ENCODE data around the gene CDSN. TPM values are rescaled to one million over a fixed set of nuclear protein-coding genes. Genes with fewer than 3 reads are reported as not detected.

CDSN gene
- total and polyA plus RNA-seq, 2 experiments from 2014 or later: 0.07 TPM; not detected in 1

DNA sequence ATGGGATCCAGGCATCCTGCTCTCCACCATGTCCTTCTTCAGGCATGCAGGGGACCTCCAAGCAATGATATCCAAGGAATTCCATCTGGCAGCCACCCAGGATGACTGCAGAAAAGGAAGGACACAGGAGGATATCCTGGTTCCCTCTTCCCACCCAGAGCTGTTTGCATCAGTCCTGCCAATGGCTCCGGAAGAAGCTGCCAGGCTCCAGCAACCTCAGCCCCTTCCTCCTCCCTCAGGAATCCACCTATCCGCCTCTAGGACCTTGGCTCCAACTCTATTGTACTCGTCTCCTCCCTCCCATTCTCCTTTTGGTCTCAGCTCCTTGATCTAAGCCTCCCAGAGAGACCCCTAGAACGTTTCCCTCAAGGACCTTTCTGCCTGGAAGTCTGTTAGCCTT is 19.4 kb upstream of the CDSN start:
- H3K4me3 ChIP-seq: peak overlapping the region; percentile 32; the same call in 1 of the 2 replicates
- DNase-seq (ENCODE audit: low spot score): peak; percentile 79
- peaks cover 44% of the 10 kb centered on the region for H3K4me1 Mint-ChIP-seq
- H3K36me3 Mint-ChIP-seq (ENCODE audit: low read depth): peaks cover 20% of the 10 kb centered on the region
- TF ChIP-seq, protein P1, sequence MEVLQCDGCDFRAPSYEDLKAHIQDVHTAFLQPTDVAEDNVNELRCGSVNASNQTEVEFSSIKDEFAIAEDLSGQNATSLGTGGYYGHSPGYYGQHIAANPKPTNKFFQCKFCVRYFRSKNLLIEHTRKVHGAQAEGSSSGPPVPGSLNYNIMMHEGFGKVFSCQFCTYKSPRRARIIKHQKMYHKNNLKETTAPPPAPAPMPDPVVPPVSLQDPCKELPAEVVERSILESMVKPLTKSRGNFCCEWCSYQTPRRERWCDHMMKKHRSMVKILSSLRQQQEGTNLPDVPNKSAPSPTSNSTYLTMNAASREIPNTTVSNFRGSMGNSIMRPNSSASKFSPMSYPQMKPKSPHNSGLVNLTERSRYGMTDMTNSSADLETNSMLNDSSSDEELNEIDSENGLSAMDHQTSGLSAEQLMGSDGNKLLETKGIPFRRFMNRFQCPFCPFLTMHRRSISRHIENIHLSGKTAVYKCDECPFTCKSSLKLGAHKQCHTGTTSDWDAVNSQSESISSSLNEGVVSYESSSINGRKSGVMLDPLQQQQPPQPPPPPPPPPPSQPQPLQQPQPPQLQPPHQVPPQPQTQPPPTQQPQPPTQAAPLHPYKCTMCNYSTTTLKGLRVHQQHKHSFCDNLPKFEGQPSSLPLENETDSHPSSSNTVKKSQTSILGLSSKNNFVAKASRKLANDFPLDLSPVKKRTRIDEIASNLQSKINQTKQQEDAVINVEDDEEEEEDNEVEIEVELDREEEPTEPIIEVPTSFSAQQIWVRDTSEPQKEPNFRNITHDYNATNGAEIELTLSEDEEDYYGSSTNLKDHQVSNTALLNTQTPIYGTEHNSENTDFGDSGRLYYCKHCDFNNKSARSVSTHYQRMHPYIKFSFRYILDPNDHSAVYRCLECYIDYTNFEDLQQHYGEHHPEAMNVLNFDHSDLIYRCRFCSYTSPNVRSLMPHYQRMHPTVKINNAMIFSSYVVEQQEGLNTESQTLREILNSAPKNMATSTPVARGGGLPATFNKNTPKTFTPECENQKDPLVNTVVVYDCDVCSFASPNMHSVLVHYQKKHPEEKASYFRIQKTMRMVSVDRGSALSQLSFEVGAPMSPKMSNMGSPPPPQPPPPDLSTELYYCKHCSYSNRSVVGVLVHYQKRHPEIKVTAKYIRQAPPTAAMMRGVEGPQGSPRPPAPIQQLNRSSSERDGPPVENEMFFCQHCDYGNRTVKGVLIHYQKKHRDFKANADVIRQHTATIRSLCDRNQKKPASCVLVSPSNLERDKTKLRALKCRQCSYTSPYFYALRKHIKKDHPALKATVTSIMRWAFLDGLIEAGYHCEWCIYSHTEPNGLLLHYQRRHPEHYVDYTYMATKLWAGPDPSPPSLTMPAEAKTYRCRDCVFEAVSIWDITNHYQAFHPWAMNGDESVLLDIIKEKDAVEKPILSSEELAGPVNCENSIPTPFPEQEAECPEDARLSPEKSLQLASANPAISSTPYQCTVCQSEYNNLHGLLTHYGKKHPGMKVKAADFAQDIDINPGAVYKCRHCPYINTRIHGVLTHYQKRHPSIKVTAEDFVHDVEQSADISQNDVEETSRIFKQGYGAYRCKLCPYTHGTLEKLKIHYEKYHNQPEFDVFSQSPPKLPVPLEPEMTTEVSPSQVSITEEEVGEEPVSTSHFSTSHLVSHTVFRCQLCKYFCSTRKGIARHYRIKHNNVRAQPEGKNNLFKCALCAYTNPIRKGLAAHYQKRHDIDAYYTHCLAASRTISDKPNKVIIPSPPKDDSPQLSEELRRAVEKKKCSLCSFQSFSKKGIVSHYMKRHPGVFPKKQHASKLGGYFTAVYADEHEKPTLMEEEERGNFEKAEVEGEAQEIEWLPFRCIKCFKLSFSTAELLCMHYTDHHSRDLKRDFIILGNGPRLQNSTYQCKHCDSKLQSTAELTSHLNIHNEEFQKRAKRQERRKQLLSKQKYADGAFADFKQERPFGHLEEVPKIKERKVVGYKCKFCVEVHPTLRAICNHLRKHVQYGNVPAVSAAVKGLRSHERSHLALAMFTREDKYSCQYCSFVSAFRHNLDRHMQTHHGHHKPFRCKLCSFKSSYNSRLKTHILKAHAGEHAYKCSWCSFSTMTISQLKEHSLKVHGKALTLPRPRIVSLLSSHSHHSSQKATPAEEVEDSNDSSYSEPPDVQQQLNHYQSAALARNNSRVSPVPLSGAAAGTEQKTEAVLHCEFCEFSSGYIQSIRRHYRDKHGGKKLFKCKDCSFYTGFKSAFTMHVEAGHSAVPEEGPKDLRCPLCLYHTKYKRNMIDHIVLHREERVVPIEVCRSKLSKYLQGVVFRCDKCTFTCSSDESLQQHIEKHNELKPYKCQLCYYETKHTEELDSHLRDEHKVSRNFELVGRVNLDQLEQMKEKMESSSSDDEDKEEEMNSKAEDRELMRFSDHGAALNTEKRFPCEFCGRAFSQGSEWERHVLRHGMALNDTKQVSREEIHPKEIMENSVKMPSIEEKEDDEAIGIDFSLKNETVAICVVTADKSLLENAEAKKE (CRISPR knock-in tag; IDR thresholded peaks at IDR 0.05): peak; percentile 79; the same call in 1 of the 2 replicates
- no peak for TF ChIP-seq EZH2 (IDR thresholded peaks at IDR 0.05; ENCODE audit: low read depth, unreplicated experiment)
- no peaks in the 10 kb centered on the region for H3K79me2 ChIP-seq (replicated peaks; ENCODE audit: insufficient read depth)
- no peaks in the 10 kb centered on the region for H3K27me3 ChIP-seq (ENCODE audit: insufficient read depth)
- H3K9me3 Mint-ChIP-seq: peaks cover 8% of the 10 kb centered on the region; the same call in 2 of the 3 replicates
- H4K20me1 ChIP-seq (replicated peaks; ENCODE audit: insufficient read depth): no peaks in the 10 kb centered on the region
- peak overlapping the region; percentile 40; the same call in 1 of the 2 replicates for H3K4me2 ChIP-seq
- no peak overlapping the region for H2AFZ ChIP-seq
- H3K36me3 ChIP-seq (ENCODE audit: insufficient read depth): peaks cover 7% of the 10 kb centered on the region; the same call in 1 of the 2 replicates
- no peaks in the 10 kb centered on the region for H3F3A ChIP-seq (replicated peaks; ENCODE audit: low read depth)
- peaks cover 14% of the 10 kb centered on the region for H3K27me3 Mint-ChIP-seq (ENCODE audit: insufficient read depth, low read depth, poor library complexity)
- H3K9me2 ChIP-seq (ENCODE audit: insufficient read depth): 0 out of 2 replicates have a peak, but pooled peaks cover 3% of the 10 kb centered on the region
- H3K27ac Mint-ChIP-seq: peak overlapping the region; percentile 50; the same call in 1 of the 2 replicates
- no peak overlapping the region for H3K27ac ChIP-seq (ENCODE audit: low read depth)
- H3K4me1 ChIP-seq (ENCODE audit: insufficient read depth): peaks cover 7% of the 10 kb centered on the region; the same call in 1 of the 2 replicates
- ATAC-seq: peak; percentile 67
- peak overlapping the region; percentile 40; the same call in 1 of the 3 replicates for H3K4me3 Mint-ChIP-seq

DNA sequence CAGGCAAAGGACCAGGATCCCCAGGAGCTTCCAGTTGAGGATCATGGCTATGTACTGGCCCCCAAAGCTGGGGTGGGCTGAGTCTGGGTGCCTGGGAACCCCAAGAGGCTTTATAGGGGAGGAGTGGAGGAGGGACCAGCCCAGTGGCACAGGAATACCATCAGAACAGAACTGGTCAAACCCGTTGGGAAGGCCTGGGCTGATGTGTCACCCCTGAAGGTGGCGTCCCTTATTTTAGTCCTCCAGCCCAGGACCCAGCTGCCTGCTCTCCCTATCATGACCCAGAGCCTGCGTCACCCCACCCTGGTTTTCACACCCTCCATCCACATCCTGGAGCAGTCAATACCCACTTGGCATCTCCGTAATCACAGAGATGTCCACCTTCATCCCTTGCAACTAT is 18.7 kb upstream of the CDSN start, which contains the start of gene PSORS1C2:
PSORS1C2 (minus strand) TSS at position 85 of the 400 bp plus-strand sequence; CDS start at position 45, 40 bp downstream.
- H3K27ac Mint-ChIP-seq: peak within 1 kb of the TSS; percentile 50; the same call in 1 of the 2 replicates
- no peaks in the 10 kb centered on the region for H3F3A ChIP-seq (replicated peaks; ENCODE audit: low read depth)
- peaks cover 14% of the 10 kb centered on the region for H3K36me3 Mint-ChIP-seq (ENCODE audit: low read depth)
- peak within 1 kb of the TSS; percentile 40; the same call in 1 of the 2 replicates for H3K4me2 ChIP-seq
- no peaks in the 10 kb centered on the region for H4K20me1 ChIP-seq (replicated peaks; ENCODE audit: insufficient read depth)
- no peaks in the 10 kb centered on the region for H3K79me2 ChIP-seq (replicated peaks; ENCODE audit: insufficient read depth)
- H3K27ac ChIP-seq (ENCODE audit: low read depth): no peak within 1 kb of the TSS; the same call in 1 of the 2 replicates
- H3K4me1 Mint-ChIP-seq: peaks cover 44% of the 10 kb centered on the region
- H3K9me3 Mint-ChIP-seq: peaks cover 8% of the 10 kb centered on the region; the same call in 2 of the 3 replicates
- peaks cover 7% of the 10 kb centered on the region; the same call in 1 of the 2 replicates for H3K4me1 ChIP-seq (ENCODE audit: insufficient read depth)
- H3K27me3 Mint-ChIP-seq (ENCODE audit: insufficient read depth, low read depth, poor library complexity): peaks cover 14% of the 10 kb centered on the region
- no peaks in the 10 kb centered on the region for H3K27me3 ChIP-seq (ENCODE audit: insufficient read depth)
- H3K4me3 Mint-ChIP-seq: peak within 1 kb of the TSS; percentile 40; the same call in 1 of the 3 replicates
- ATAC-seq (no peak), DNase-seq (ENCODE audit: low spot score) (no peak)
- no peak within 1 kb of the TSS for H2AFZ ChIP-seq
- H3K9me2 ChIP-seq (ENCODE audit: insufficient read depth): 0 out of 2 replicates have a peak, but pooled peaks cover 3% of the 10 kb centered on the region
- H3K4me3 ChIP-seq: peak within 1 kb of the TSS; percentile 32; the same call in 1 of the 2 replicates
- H3K36me3 ChIP-seq (ENCODE audit: insufficient read depth): peaks cover 7% of the 10 kb centered on the region; the same call in 1 of the 2 replicates
- no peak for TF ChIP-seq STAT1 (IDR thresholded peaks at IDR 0.05; ENCODE audit: unreplicated experiment)
- TF ChIP-seq, protein P2, sequence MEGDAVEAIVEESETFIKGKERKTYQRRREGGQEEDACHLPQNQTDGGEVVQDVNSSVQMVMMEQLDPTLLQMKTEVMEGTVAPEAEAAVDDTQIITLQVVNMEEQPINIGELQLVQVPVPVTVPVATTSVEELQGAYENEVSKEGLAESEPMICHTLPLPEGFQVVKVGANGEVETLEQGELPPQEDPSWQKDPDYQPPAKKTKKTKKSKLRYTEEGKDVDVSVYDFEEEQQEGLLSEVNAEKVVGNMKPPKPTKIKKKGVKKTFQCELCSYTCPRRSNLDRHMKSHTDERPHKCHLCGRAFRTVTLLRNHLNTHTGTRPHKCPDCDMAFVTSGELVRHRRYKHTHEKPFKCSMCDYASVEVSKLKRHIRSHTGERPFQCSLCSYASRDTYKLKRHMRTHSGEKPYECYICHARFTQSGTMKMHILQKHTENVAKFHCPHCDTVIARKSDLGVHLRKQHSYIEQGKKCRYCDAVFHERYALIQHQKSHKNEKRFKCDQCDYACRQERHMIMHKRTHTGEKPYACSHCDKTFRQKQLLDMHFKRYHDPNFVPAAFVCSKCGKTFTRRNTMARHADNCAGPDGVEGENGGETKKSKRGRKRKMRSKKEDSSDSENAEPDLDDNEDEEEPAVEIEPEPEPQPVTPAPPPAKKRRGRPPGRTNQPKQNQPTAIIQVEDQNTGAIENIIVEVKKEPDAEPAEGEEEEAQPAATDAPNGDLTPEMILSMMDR (conservative IDR thresholded peaks at IDR 0.05; ENCODE audit: low read depth in 2 of 2): no peak
- no peak for TF ChIP-seq NANOG (IDR thresholded peaks at IDR 0.05; ENCODE audit: borderline replicate concordance)
- TF ChIP-seq ZNF331 (CRISPR knock-in tag; IDR thresholded peaks at IDR 0.05; ENCODE audit: low read depth): no peak
- TF ChIP-seq, protein P3, sequence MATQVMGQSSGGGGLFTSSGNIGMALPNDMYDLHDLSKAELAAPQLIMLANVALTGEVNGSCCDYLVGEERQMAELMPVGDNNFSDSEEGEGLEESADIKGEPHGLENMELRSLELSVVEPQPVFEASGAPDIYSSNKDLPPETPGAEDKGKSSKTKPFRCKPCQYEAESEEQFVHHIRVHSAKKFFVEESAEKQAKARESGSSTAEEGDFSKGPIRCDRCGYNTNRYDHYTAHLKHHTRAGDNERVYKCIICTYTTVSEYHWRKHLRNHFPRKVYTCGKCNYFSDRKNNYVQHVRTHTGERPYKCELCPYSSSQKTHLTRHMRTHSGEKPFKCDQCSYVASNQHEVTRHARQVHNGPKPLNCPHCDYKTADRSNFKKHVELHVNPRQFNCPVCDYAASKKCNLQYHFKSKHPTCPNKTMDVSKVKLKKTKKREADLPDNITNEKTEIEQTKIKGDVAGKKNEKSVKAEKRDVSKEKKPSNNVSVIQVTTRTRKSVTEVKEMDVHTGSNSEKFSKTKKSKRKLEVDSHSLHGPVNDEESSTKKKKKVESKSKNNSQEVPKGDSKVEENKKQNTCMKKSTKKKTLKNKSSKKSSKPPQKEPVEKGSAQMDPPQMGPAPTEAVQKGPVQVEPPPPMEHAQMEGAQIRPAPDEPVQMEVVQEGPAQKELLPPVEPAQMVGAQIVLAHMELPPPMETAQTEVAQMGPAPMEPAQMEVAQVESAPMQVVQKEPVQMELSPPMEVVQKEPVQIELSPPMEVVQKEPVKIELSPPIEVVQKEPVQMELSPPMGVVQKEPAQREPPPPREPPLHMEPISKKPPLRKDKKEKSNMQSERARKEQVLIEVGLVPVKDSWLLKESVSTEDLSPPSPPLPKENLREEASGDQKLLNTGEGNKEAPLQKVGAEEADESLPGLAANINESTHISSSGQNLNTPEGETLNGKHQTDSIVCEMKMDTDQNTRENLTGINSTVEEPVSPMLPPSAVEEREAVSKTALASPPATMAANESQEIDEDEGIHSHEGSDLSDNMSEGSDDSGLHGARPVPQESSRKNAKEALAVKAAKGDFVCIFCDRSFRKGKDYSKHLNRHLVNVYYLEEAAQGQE (IDR thresholded peaks at IDR 0.05; ENCODE audit: unreplicated experiment): no peak
- no peak for TF ChIP-seq JUNB (IDR thresholded peaks at IDR 0.05; ENCODE audit: unreplicated experiment)
- no peak for TF ChIP-seq EZH2 (IDR thresholded peaks at IDR 0.05; ENCODE audit: low read depth, unreplicated experiment)
- no peak for TF ChIP-seq POLR2AphosphoS5 (IDR thresholded peaks at IDR 0.05; ENCODE audit: low read depth)
